Measurements from ENCODE around the gene PXN.

- TF ChIP-seq CTCF (IDR thresholded peaks at IDR 0.05) (no peak), POLR2A (IDR thresholded peaks at IDR 0.05) (no peak)
Observed at GRCh38 chr12:120199025-120199424, 66.5 kb downstream of the PXN start.

Measured in right lobe of liver (tissue), 4 donors.